ENCODE data around the gene PAX1.

Gene PAX1

DNA sequence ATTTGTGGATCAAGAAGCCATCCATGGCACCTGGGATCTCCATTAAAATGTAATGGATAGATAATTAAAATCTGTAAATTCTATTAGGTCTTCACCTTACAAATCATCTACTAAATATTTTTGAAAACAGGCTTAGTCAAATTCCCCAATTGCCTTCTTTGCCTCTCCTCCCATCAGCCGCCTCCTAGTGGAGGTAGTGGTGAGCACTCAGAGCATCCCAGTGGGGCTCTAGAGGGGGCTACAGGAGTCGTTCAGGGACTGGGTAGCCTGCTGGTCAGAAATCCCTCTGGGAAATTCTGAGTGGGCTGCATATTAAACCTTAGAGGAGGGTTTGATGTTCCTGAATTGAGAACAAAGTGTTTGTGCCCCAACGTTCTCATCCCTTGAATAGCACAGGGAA lies 20.8 kb upstream of the PAX1 start:
- no peak for DNase-seq (ENCODE audit: extremely low spot score)
- POLR2A ChIA-PET: no interaction called here
- CTCF ChIA-PET: no interaction called here
- TF ChIP-seq, protein P1, sequence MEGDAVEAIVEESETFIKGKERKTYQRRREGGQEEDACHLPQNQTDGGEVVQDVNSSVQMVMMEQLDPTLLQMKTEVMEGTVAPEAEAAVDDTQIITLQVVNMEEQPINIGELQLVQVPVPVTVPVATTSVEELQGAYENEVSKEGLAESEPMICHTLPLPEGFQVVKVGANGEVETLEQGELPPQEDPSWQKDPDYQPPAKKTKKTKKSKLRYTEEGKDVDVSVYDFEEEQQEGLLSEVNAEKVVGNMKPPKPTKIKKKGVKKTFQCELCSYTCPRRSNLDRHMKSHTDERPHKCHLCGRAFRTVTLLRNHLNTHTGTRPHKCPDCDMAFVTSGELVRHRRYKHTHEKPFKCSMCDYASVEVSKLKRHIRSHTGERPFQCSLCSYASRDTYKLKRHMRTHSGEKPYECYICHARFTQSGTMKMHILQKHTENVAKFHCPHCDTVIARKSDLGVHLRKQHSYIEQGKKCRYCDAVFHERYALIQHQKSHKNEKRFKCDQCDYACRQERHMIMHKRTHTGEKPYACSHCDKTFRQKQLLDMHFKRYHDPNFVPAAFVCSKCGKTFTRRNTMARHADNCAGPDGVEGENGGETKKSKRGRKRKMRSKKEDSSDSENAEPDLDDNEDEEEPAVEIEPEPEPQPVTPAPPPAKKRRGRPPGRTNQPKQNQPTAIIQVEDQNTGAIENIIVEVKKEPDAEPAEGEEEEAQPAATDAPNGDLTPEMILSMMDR (IDR thresholded peaks at IDR 0.05; ENCODE audit: control extremely low read depth, extremely low read depth, low read depth, missing control alignments): no peak

DNA sequence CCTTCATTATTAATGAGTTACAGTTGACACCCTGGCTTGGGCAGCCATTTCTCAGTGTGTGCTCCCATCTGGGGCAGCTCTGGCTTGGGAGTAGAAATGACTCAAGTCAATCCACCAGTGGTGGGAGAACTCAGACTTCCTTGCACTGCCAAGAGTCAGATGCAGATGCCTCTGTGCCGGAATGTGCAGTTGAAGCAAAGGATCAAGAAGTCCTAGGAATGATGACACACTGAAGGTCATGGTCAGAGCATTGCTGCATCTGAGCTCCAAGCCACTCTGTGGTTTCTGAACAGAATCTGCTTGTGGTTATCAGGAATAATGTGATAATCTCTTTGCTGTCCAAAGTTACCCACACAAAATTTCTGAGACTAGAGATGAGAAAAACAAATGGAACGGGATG lies 19.5 kb upstream of the PAX1 start:
- no peak for DNase-seq (ENCODE audit: extremely low spot score)
- ChIA-PET POLR2A (no interaction called here), CTCF (interaction anchor here (1.2 to 2.5 kb wide), 2 partner anchors 9 to 33 kb away, joined by 3 to 8 read pairs; no protein-coding TSS in a partner anchor)
- TF ChIP-seq, protein P1 (IDR thresholded peaks at IDR 0.05; ENCODE audit: control extremely low read depth, extremely low read depth, low read depth, missing control alignments): no peak

DNA sequence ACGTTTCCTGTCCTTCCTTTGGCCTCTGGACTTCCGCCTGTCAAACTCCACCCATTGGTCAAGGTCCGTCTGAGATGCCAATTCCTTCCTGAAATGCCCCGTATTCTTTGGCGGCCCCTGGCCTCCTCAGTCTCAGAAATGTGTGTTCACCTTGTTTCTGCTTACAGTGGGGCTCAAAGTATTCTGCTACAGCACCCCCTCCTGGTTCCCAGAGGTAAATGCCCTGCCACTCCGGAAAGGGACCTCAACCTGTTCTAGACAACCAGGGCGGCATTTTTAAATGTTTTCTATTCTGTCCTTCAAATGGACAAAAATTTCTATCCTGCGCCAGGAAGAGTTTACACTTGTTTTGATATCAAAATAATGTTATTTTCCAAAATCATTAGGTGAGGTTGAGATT lies 12.1 kb upstream of the PAX1 start:
- TF ChIP-seq, protein P1 (IDR thresholded peaks at IDR 0.05; ENCODE audit: control extremely low read depth, extremely low read depth, low read depth, missing control alignments): no peak
- ChIA-PET CTCF (no interaction called here), POLR2A (no interaction called here)
- DNase-seq (ENCODE audit: extremely low spot score): no peak

DNA sequence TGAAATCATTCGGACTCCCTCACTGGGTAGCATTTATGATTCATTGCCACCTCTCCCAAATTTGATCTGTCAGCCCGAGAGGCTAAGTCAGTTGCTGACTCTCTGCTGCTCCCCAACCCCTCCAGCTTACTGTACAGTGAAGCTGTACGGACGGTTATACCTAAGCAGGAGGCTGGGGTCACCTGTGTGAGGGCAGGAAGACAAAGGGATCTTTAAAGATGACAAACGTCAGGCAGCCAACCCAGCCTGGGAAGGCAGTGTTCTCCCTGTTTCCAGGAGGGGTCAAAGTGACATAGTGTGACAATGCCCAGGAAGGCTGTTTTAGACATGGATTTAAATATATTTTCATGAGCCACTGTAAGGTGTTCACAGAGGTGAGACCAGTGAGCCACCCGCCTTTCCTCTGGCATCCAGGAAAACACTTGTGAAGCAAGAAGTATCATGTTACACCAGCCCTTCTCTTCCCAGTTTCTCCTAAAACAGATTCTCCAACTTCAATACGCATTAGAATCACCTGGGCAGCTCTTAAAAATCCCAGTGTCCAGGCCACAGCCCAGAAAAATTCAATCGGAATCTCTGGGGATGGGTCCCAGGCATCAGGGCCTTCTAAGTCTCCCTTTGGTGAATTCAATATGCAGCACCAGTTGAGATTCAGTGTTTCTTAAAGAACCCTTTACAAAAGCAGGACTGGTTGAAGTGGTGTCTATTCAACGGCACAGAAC lies 6.8 kb upstream of the PAX1 start:
- ChIA-PET CTCF (interaction anchor here (1.2 to 1.8 kb wide), 2 partner anchors 21 to 1642 kb away, joined by 3 to 8 read pairs; no protein-coding TSS in a partner anchor), POLR2A (no interaction called here)
- TF ChIP-seq, protein P1 (IDR thresholded peaks at IDR 0.05; ENCODE audit: control extremely low read depth, extremely low read depth, low read depth, missing control alignments): no peak
- DNase-seq (ENCODE audit: extremely low spot score): no peak

DNA sequence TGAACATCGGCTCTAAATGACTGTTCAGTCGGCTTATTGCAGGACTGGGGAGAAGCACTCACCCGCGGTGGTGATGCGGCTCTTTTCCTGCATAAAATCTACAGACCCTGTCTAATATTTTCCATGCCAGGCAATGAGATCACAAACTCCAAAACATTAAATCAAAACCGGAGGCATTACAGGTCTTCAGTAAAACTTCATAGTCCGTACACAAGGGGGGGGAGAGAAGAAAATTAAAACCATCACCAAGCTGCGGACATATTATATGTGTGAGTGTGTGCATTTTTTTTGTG lies 6.3 kb upstream of the PAX1 start:
- TF ChIP-seq, protein P1 (IDR thresholded peaks at IDR 0.05; ENCODE audit: control extremely low read depth, extremely low read depth, low read depth, missing control alignments): no peak
- CTCF ChIA-PET: interaction anchor here (1.2 to 1.8 kb wide), 2 partner anchors 20 to 1642 kb away, joined by 3 to 8 read pairs; no protein-coding TSS in a partner anchor
- no peak for DNase-seq (ENCODE audit: extremely low spot score)
- POLR2A ChIA-PET: no interaction called here

DNA sequence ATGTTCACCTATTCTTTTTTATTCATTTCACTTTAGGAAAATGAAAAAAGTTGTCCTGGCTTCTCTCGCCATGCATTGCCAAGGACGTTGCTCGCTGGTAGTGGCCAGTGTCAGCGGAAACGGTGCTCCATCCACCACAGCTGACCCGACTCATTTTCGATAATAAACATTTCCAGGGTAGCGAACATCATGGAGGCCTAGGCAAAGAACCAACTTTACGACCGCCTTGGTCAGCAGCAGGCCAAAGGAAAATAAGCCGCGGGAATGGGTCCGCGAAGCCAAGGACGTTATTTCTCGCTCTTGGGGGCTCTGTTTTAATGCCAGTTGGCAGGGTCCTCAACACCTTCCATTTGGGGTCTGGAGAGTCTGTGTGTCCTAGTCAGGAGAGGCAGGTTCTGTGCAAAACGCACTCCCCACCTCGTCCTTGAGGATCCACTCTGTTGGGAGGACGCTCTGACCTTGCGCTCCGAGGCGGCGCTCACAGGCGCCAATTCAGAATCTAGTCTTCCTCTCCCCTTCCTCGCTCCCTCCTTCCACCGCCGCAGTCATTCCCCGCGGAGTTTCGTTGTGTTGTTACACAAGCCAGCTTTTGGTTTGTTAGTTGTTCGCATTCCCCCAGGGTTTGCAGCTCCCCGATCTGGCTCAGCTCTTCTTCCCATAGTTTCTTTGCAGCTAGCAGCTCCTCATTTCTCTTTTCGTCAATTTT lies 4.1 kb upstream of the PAX1 start:
- DNase-seq (ENCODE audit: extremely low spot score): no peak
- TF ChIP-seq, protein P1 (IDR thresholded peaks at IDR 0.05; ENCODE audit: control extremely low read depth, extremely low read depth, low read depth, missing control alignments): no peak
- POLR2A ChIA-PET: no interaction called here
- CTCF ChIA-PET: interaction anchor here (2.9 kb wide), 1 partner anchor 18 kb away, joined by 16 read pairs; no protein-coding TSS in a partner anchor
